ENCODE data around the gene HPS5. TPM values are rescaled to one million over a fixed set of nuclear protein-coding genes. Genes with fewer than 3 reads are reported as not detected.
A peak's percentile ranks its signal among the peaks of the same experiment; 100 is the strongest.
"Not testable (repeated sequence)": the region's sequence is repeated elsewhere in the genome, so short reads cannot be mapped to it uniquely, and the experiment has no call there.

The HPS5 gene
- total RNA-seq, 5 donors from 2014 or later (not counting 1 experiment from before 2014, with no cell fraction given) = 12.9 to 17.9 (median 14.3) TPM

DNA sequence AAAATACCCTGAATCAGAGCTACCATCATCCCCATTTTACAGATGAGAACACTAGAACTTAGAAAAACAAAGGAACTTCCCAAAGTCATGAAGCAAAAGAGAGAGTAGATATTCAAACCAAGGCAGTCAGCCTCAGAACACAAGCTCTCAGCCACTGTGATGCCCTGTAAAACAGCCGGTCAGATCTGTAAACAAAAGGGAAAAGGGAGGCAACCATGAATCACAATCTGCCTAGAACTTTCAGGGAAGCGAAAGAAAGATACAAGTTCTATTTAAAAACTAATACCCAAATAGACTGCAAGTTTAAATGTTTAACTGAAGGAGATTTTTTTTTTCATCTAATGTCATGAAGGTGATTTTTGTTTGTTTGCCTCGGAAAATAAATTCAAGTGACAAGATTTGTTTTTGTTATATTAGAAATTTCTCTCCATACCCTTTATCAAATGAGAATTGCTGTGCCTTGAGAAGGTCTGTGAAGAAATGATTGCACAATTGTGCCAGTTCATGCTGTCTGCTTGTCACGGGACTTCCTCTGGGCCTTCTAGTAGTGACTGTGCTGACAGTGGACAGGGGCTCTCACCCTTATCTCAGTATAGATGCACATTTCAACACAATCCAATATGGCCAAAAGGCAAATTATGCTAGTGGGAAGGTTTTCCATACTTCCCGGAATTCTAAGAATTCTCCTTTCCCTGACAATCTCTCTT, 44.2 kb downstream of the HPS5 start:
- ATAC-seq (replicated peaks in 1 of 4) (no peak), DNase-seq (no peak)
- ChIA-PET CTCF (interaction anchor here (0.6 to 0.7 kb wide), 3 partner anchors 163 to 1187 kb away, joined by 3 to 9 read pairs (median 4); no protein-coding TSS in a partner anchor), POLR2A (no interaction called here)
- Mint-ChIP-seq H3K36me3 (peaks cover 47% of the 10 kb centered on the region), H3K27ac (no peak overlapping the region), H3K4me3 (no peak overlapping the region), H3K4me1 (peaks cover 8 to 20% (median 9%) of the 10 kb centered on the region in 3 donors), H3K9me3 (no peaks in the 10 kb centered on the region), H3K27me3 (no peaks in the 10 kb centered on the region)
- no peaks in the 10 kb centered on the region for H3K27me3 ChIP-seq (replicated peaks in 1 of 2; ENCODE audit: control insufficient read depth in 2 of 2, extremely low read depth in 1 of 2, insufficient read depth in 2 of 2, low read length in 1 of 2)
- H3K4me3 ChIP-seq (ENCODE audit: control insufficient read depth in 1 of 2, extremely low read depth in 1 of 2, low read length in 1 of 2) = no peak overlapping the region
- peaks cover 0 to 3% of the 10 kb centered on the region in 2 experiments for H3K4me1 ChIP-seq (ENCODE audit: control insufficient read depth in 1 of 2, extremely low read depth in 1 of 2, insufficient read depth in 2 of 2, low read length in 2 of 2)
- no CpG with 5 or more reads among the region's 5 CpGs for WGBS (ENCODE audit: insufficient coverage)
- H3K27ac ChIP-seq (ENCODE audit: low read length) = no peak overlapping the region
- H3K9me3 ChIP-seq = no peaks in the 10 kb centered on the region
- H3K36me3 ChIP-seq (ENCODE audit: control insufficient read depth in 2 of 2, extremely low read depth in 1 of 2, insufficient read depth in 1 of 2, low read length in 1 of 2) = peaks cover 0 to 20% of the 10 kb centered on the region in 2 donors

DNA sequence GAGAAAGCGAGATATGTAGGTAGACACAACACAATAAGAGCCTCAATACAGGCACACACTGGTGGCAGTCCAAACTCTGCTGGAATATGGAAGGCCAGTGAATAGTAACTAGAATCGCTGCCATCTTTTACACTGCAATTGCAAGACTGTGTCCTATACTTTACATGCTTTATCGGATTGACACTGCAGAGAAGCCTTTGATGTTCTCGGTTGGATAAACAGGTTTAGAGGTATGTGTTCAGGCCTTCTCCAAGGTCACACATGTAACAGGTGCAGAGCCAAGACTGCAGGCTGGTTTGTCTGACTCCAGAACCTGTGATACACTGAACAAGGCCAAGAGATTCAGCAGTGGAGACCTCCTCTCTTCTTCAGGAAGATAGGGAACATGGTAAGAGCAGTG, 50.7 kb downstream of the HPS5 start:
- H3K9me3 Mint-ChIP-seq = no peaks in the 10 kb centered on the region
- peaks cover 0 to 3% (median 2%) of the 10 kb centered on the region in 3 donors for H3K4me1 Mint-ChIP-seq
- ChIA-PET POLR2A (no interaction called here), CTCF (no interaction called here)
- Histone ChIP-seq H3K36me3 (ENCODE audit: control insufficient read depth in 2 of 2, extremely low read depth in 1 of 2, insufficient read depth in 1 of 2, low read length in 1 of 2) (no peaks in the 10 kb centered on the region), H3K27me3 (replicated peaks in 1 of 2; ENCODE audit: control insufficient read depth in 2 of 2, extremely low read depth in 1 of 2, insufficient read depth in 2 of 2, low read length in 1 of 2) (no peaks in the 10 kb centered on the region), H3K4me1 (ENCODE audit: control insufficient read depth in 1 of 2, extremely low read depth in 1 of 2, insufficient read depth in 2 of 2, low read length in 2 of 2) (peaks cover 0 to 2% of the 10 kb centered on the region in 2 experiments), H3K4me3 (ENCODE audit: control insufficient read depth in 1 of 2, extremely low read depth in 1 of 2, low read length in 1 of 2) (no peak overlapping the region), H3K27ac (ENCODE audit: low read length) (no peak overlapping the region), H3K9me3 (no peaks in the 10 kb centered on the region)
- WGBS (ENCODE audit: insufficient coverage) = no CpG with 5 or more reads among the region's 4 CpGs
- H3K4me3 Mint-ChIP-seq = no peak overlapping the region
- ATAC-seq (replicated peaks in 1 of 4) = no peak
- DNase-seq = no peak
- no peak overlapping the region for H3K27ac Mint-ChIP-seq
- peaks cover 15% of the 10 kb centered on the region for H3K36me3 Mint-ChIP-seq
- H3K27me3 Mint-ChIP-seq = no peaks in the 10 kb centered on the region

DNA sequence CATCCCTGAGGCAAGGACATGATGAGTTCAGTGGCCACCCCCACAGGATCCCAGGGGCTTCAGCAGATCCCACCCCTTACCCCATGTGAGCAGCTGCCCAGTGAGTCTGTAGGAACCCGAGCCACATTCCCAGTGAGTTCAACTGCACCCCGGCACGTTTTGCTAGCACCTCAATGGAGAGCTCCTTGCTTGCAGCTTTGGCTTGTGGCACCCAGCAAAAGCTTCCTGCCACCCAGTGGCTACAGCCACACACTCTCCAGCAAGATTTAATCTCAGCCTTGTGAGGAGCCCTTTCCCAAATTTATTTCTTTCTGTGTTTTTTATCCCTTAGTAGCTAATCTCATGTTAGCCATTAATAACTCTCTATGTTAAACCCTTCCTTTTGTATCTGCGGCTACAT, 51.8 kb downstream of the HPS5 start:
- Histone ChIP-seq H3K27me3 (replicated peaks in 1 of 2; ENCODE audit: control insufficient read depth in 2 of 2, extremely low read depth in 1 of 2, insufficient read depth in 2 of 2, low read length in 1 of 2) (no peaks in the 10 kb centered on the region), H3K9me3 (no peaks in the 10 kb centered on the region), H3K4me3 (ENCODE audit: control insufficient read depth in 1 of 2, extremely low read depth in 1 of 2, low read length in 1 of 2) (no peak overlapping the region), H3K4me1 (ENCODE audit: control insufficient read depth in 1 of 2, extremely low read depth in 1 of 2, insufficient read depth in 2 of 2, low read length in 2 of 2) (peaks cover 0 to 6% of the 10 kb centered on the region in 2 experiments), H3K36me3 (ENCODE audit: control insufficient read depth in 2 of 2, extremely low read depth in 1 of 2, insufficient read depth in 1 of 2, low read length in 1 of 2) (no peaks in the 10 kb centered on the region), H3K27ac (ENCODE audit: low read length) (no peak overlapping the region)
- H3K27me3 Mint-ChIP-seq = no peaks in the 10 kb centered on the region
- ATAC-seq (replicated peaks in 1 of 4) (no peak), DNase-seq (no peak)
- H3K36me3 Mint-ChIP-seq = peaks cover 12% of the 10 kb centered on the region
- no peak overlapping the region for H3K27ac Mint-ChIP-seq
- 87% methylated on average over 4 of the region's 4 CpGs for WGBS (ENCODE audit: insufficient coverage)
- H3K4me1 Mint-ChIP-seq = peaks cover 0 to 3% (median 2%) of the 10 kb centered on the region in 3 donors
- CTCF ChIA-PET = interaction anchor here in 1 of 2 donors (0.7 to 1.1 kb wide), 2 partner anchors 14 to 26 kb away, joined by 3 read pairs; no protein-coding TSS in a partner anchor
- H3K4me3 Mint-ChIP-seq = no peak overlapping the region
- H3K9me3 Mint-ChIP-seq = no peaks in the 10 kb centered on the region
- POLR2A ChIA-PET = no interaction called here

DNA sequence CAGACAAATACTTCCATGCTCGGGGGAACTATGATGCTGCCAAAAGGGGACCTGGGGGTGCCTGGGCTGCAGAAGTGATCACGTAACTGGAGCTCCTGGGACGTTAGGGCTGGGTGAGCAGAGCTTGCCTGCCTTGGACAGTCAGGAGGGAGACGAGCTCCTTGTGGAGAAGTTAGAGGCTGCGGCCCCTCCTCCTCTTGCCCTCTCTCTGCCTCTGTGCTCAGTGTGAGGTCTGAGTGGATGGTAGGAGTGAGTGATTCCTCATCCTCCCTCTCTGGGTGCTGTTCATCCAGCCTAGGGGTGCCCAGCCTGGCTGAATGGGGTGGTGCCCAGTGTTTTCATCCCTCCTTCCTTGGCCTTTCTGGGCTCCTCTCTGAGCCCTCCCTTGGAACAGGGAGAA, 52.7 kb downstream of the HPS5 start:
- ATAC-seq (replicated peaks in 1 of 4); H3K27ac Mint-ChIP-seq; CTCF ChIA-PET; POLR2A ChIA-PET; H3K4me3 Mint-ChIP-seq; H3K27ac ChIP-seq (ENCODE audit: low read length); H3K4me1 ChIP-seq (ENCODE audit: control insufficient read depth in 1 of 2, extremely low read depth in 1 of 2, insufficient read depth in 2 of 2, low read length in 2 of 2); DNase-seq; H3K4me3 ChIP-seq (ENCODE audit: control insufficient read depth in 1 of 2, extremely low read depth in 1 of 2, low read length in 1 of 2); H3K9me3 ChIP-seq; H3K27me3 Mint-ChIP-seq; H3K4me1 Mint-ChIP-seq; H3K9me3 Mint-ChIP-seq; H3K36me3 ChIP-seq (ENCODE audit: control insufficient read depth in 2 of 2, extremely low read depth in 1 of 2, insufficient read depth in 1 of 2, low read length in 1 of 2); H3K27me3 ChIP-seq (replicated peaks in 1 of 2; ENCODE audit: control insufficient read depth in 2 of 2, extremely low read depth in 1 of 2, insufficient read depth in 2 of 2, low read length in 1 of 2): not testable (repeated sequence)
- H3K36me3 Mint-ChIP-seq = peaks cover 11% of the 10 kb centered on the region
- no CpG with 5 or more reads among the region's 5 CpGs for WGBS (ENCODE audit: insufficient coverage)

DNA sequence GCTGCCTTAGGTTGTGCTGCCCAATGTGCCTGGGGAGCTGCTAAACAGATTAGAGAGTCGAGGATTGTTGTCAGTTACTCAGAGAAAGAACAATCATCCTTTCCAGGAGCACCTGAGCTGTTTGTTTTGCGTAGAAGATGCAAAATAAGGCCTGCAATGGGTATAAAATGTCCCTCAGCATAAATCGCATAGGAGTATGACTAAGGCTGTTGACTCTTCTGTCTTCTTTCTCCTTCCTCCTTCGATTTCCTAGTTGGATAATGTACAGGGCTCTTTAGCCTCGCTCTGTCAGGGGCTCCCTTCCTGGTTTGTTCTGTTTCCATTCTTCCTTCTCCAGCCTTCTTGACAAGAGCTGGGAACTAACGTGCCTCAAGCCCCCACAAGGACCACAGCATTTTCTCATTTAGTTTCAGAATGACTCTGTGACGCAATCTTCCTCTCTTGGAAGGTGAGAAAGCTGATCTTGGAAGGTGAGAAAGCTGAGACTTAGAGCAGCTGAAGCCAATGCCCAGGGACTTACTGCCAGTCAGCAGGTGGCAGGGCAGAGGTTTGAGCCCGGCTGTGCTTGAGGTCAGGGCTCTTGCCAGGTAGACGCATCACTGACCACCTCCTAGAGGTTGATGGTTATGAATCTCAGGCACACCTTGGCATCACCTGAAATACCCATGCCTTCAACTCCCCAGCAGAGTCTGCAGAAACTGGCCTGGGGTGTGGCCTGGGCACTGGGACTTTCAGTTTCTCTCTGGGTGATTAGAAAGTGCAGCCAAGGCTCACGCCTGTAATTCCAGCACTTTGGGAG, 54.4 kb downstream of the HPS5 start:
- H3K27me3 ChIP-seq (replicated peaks in 1 of 2; ENCODE audit: control insufficient read depth in 2 of 2, extremely low read depth in 1 of 2, insufficient read depth in 2 of 2, low read length in 1 of 2); H3K36me3 ChIP-seq (ENCODE audit: control insufficient read depth in 2 of 2, extremely low read depth in 1 of 2, insufficient read depth in 1 of 2, low read length in 1 of 2); H3K27me3 Mint-ChIP-seq; H3K9me3 Mint-ChIP-seq; H3K4me1 ChIP-seq (ENCODE audit: control insufficient read depth in 1 of 2, extremely low read depth in 1 of 2, insufficient read depth in 2 of 2, low read length in 2 of 2); POLR2A ChIA-PET; CTCF ChIA-PET; DNase-seq; H3K4me3 ChIP-seq (ENCODE audit: control insufficient read depth in 1 of 2, extremely low read depth in 1 of 2, low read length in 1 of 2); H3K9me3 ChIP-seq; H3K4me1 Mint-ChIP-seq; H3K36me3 Mint-ChIP-seq: not testable (repeated sequence)
- peak in 1 of 4 experiments; percentile 32 for ATAC-seq (replicated peaks in 1 of 4)
- peak overlapping the region; percentile 22 to 63 for H3K27ac Mint-ChIP-seq
- 43% methylated on average over 1 of the region's 10 CpGs for WGBS (ENCODE audit: insufficient coverage)
- H3K27ac ChIP-seq (ENCODE audit: low read length) = peak overlapping the region; percentile 53
- peak overlapping the region in 2 of 3 donors; percentile 43 to 53 for H3K4me3 Mint-ChIP-seq

DNA sequence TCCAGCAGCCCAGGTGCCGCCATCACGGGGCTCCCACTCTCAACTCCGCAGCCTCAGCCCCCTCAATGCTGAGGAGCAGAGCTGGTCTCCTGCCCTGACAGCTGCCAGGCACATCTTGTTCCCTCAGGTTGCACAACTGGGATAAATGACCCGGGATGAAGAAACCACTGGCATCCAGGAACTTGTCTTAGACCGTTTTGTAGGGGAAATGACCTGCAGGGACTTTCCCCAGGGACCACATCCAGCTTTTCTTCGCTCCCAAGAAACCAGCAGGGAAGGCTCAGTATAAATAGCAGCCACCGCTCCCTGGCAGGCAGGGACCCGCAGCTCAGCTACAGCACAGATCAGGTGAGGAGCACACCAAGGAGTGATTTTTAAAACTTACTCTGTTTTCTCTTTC, 56.0 kb downstream of the HPS5 start, which contains the start of gene SAA1:
TSS of gene SAA1 (plus strand) at position 316 of the 400 bp plus-strand sequence. CDS start 624 bp downstream, outside the sequence.
- Mint-ChIP-seq H3K4me1 (peaks cover 0 to 3% (median 2%) of the 10 kb centered on the region in 3 donors), H3K27ac (no peak within 1 kb of the TSS), H3K36me3 (no peaks in the 10 kb centered on the region), H3K4me3 (no peak within 1 kb of the TSS), H3K9me3 (no peaks in the 10 kb centered on the region), H3K27me3 (no peaks in the 10 kb centered on the region)
- CTCF ChIA-PET = interaction anchor here in 1 of 2 donors (0.6 kb wide), 1 partner anchor 358 kb away, joined by 4 read pairs; no protein-coding TSS in a partner anchor
- Histone ChIP-seq H3K27ac (ENCODE audit: low read length) (no peak within 1 kb of the TSS), H3K4me1 (ENCODE audit: control insufficient read depth in 1 of 2, extremely low read depth in 1 of 2, insufficient read depth in 2 of 2, low read length in 2 of 2) (peaks cover 0 to 6% of the 10 kb centered on the region in 2 experiments), H3K36me3 (ENCODE audit: control insufficient read depth in 2 of 2, extremely low read depth in 1 of 2, insufficient read depth in 1 of 2, low read length in 1 of 2) (no peaks in the 10 kb centered on the region), H3K9me3 (no peaks in the 10 kb centered on the region), H3K4me3 (ENCODE audit: control insufficient read depth in 1 of 2, extremely low read depth in 1 of 2, low read length in 1 of 2) (no peak within 1 kb of the TSS), H3K27me3 (replicated peaks in 1 of 2; ENCODE audit: control insufficient read depth in 2 of 2, extremely low read depth in 1 of 2, insufficient read depth in 2 of 2, low read length in 1 of 2) (no peaks in the 10 kb centered on the region)
- no peak for ATAC-seq (replicated peaks in 1 of 4)
- 49% methylated on average over 5 of the region's 8 CpGs for WGBS (ENCODE audit: insufficient coverage)
- POLR2A ChIA-PET = no interaction called here
- no peak for DNase-seq
